ENCODE data around the gene IL6ST.

IL6ST gene

GRCh38 chr5:55914971-55915370 lies 79.8 kb downstream of the IL6ST start:
- in situ Hi-C loops (cut with MboI; ENCODE audit: low pct_unique_long_range_greater_than_20kb, low sequenced_read_pairs, unreplicated experiment) = no loop called here

GRCh38 chr5:55913466-55914413 lies 81.0 kb downstream of the IL6ST start:
- TF ChIP-seq CTCF (IDR thresholded peaks at IDR 0.05; ENCODE audit: extremely low read depth, insufficient read depth, missing control alignments) = no peak
- in situ Hi-C loops (cut with MboI; ENCODE audit: low pct_unique_long_range_greater_than_20kb, low sequenced_read_pairs, unreplicated experiment) = no loop called here
- no peak for DNase-seq (ENCODE audit: low spot score)

More at GRCh38 chr5:55914971-55915370, 79.8 kb downstream of the IL6ST start:
- TF ChIP-seq CTCF (IDR thresholded peaks at IDR 0.05; ENCODE audit: extremely low read depth, insufficient read depth, missing control alignments) = no peak
- DNase-seq (ENCODE audit: low spot score) = no peak

GRCh38 chr5:55911784-55912653 lies 82.7 kb downstream of the IL6ST start:
- TF ChIP-seq CTCF (IDR thresholded peaks at IDR 0.05; ENCODE audit: extremely low read depth, insufficient read depth, missing control alignments) = no peak
- no peak for DNase-seq (ENCODE audit: low spot score)
- in situ Hi-C loops (cut with MboI; ENCODE audit: low pct_unique_long_range_greater_than_20kb, low sequenced_read_pairs, unreplicated experiment) = no loop called here

- no peak for TF ChIP-seq CTCF (IDR thresholded peaks at IDR 0.05; ENCODE audit: extremely low read depth, insufficient read depth, missing control alignments)
- no peak for DNase-seq (ENCODE audit: low spot score)
- in situ Hi-C loops (cut with MboI; ENCODE audit: low pct_unique_long_range_greater_than_20kb, low sequenced_read_pairs, unreplicated experiment) = no loop called here
Measured at GRCh38 chr5:55908804-55909203, 86.0 kb downstream of the IL6ST start.

- no peak for TF ChIP-seq CTCF (IDR thresholded peaks at IDR 0.05; ENCODE audit: extremely low read depth, insufficient read depth, missing control alignments)
- no peak for DNase-seq (ENCODE audit: low spot score)
- in situ Hi-C loops (cut with MboI; ENCODE audit: low pct_unique_long_range_greater_than_20kb, low sequenced_read_pairs, unreplicated experiment) = no loop called here
Measured at GRCh38 chr5:55907927-55908326, 86.8 kb downstream of the IL6ST start.

GRCh38 chr5:55905251-55905650 lies 89.5 kb downstream of the IL6ST start:
- in situ Hi-C loops (cut with MboI; ENCODE audit: low pct_unique_long_range_greater_than_20kb, low sequenced_read_pairs, unreplicated experiment) = no loop called here
- TF ChIP-seq CTCF (IDR thresholded peaks at IDR 0.05; ENCODE audit: extremely low read depth, insufficient read depth, missing control alignments) = no peak
- DNase-seq (ENCODE audit: low spot score) = no peak
